ENCODE measurements around the gene PTPRN. TPM values are rescaled to one million over a fixed set of nuclear protein-coding genes. Genes with fewer than 3 reads are reported as not detected.
"Not testable (repeated sequence)": the region's sequence is repeated elsewhere in the genome, so short reads cannot be mapped to it uniquely, and the experiment has no call there.

PTPRN gene
- total and polyA plus RNA-seq, 2 donors, result 0.14 to 0.41 TPM

DNA sequence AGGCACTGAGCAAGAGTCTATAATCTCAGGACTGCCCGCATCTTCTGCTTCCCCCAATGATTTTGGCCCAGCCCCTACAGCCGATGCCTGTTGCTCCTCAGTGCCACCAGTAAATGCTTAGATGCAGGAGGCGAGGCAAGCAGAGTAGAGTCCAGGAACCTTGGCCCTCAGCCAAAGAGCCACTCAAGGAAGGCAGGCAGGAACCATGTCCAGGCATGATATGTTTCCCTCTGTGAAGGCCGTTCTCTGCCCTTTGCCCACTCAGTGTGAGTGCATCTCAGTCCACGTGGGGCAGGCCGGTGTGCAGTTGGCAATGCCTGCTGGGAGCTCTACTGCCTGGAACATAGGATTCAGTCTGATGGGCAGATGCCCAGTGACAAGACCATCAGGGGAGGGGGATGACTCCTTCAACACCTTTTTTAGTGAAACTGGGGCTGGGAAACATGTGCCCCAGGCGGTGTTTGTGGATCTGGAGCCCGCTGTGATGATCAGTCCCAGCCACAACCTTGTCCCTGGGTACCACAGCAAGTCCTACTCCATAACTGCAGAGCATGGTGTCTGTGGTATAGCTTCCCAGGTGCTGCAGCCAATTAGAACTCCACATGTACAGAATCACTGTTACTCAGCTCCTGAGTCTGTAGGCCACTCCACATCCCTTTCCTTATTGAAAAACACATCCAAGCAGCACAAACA is 39.7 kb downstream of the PTPRN start:
- H3K36me3 ChIP-seq (ENCODE audit: control insufficient read depth in 2 of 2, insufficient read depth in 2 of 2, low read length in 1 of 2), result no peaks in the 10 kb centered on the region
- WGBS, result 90% methylated on average over 8 of the region's 8 CpGs
- H3K4me1 ChIP-seq (ENCODE audit: control insufficient read depth in 2 of 2, insufficient read depth in 2 of 2, low read length in 2 of 2), result no peaks in the 10 kb centered on the region
- peaks cover 0 to 25% of the 10 kb centered on the region in 2 donors for H3K27me3 ChIP-seq (ENCODE audit: control insufficient read depth in 2 of 2, insufficient read depth in 1 of 2, low read length in 1 of 2)
- no peak overlapping the region for H3K27ac ChIP-seq (ENCODE audit: low read depth in 1 of 2, low read length in 1 of 2)
- H3K4me3 ChIP-seq (ENCODE audit: low read length in 2 of 2), result no peak overlapping the region
- DNase-seq (ENCODE audit: low read depth in 6 of 9, low spot score in 9 of 9), result no peak
- no peaks in the 10 kb centered on the region for H3K9me3 ChIP-seq (ENCODE audit: control insufficient read depth in 2 of 2, insufficient read depth in 1 of 2, low read length in 1 of 2)

DNA sequence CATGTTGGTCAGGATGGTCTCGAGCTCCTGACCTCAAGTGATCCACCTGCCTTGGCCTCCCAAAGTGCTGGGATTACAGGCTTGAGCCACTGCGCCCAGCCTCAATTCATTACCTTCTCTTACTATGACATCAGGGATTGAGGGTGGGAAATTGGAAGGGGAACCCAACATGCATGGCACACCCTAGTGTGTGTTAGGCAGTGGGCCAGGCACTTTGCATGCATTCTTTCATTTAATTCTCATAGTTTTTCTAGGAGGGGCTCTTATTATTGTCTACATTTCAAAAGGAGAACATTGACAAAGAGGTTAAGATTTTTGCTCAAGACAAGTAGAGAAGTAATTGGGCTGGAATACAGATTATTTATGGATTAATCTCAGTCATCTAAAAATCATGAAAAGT is 40.9 kb downstream of the PTPRN start:
- Histone ChIP-seq H3K4me1 (ENCODE audit: control insufficient read depth in 2 of 2, insufficient read depth in 2 of 2, low read length in 2 of 2) (no peaks in the 10 kb centered on the region), H3K4me3 (ENCODE audit: low read length in 2 of 2) (no peak overlapping the region), H3K36me3 (ENCODE audit: control insufficient read depth in 2 of 2, insufficient read depth in 2 of 2, low read length in 1 of 2) (no peaks in the 10 kb centered on the region), H3K27me3 (ENCODE audit: control insufficient read depth in 2 of 2, insufficient read depth in 1 of 2, low read length in 1 of 2) (peaks cover 0 to 14% of the 10 kb centered on the region in 2 donors), H3K9me3 (ENCODE audit: control insufficient read depth in 2 of 2, insufficient read depth in 1 of 2, low read length in 1 of 2) (no peaks in the 10 kb centered on the region), H3K27ac (ENCODE audit: low read depth in 1 of 2, low read length in 1 of 2) (no peak overlapping the region)
- 87% methylated on average over 2 of the region's 2 CpGs for WGBS
- DNase-seq (ENCODE audit: low read depth in 6 of 9, low spot score in 9 of 9), result no peak

DNA sequence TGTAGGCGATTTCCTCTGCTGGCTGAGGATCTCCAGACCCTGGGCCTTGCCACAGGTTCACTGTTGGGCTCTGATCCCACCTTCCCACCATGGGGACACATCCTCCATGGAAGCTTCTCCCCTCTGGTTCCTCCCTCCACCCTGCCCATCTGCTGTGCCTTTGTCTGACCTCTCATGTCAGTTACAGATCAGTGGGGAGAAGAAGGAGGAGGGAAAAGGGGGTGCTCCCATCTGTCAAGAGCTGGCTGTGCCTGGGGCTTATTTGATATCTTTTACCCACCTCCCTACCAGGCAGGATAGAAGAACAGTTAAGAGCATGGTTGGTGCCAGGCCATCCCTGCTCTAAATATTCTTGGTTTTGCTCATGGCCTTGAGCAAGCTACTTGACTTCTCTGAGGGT is 42.3 kb downstream of the PTPRN start:
- Histone ChIP-seq H3K27ac (ENCODE audit: low read depth in 1 of 2, low read length in 1 of 2) (no peak overlapping the region), H3K27me3 (ENCODE audit: control insufficient read depth in 2 of 2, insufficient read depth in 1 of 2, low read length in 1 of 2) (peaks cover 0 to 10% of the 10 kb centered on the region in 2 donors), H3K9me3 (ENCODE audit: control insufficient read depth in 2 of 2, insufficient read depth in 1 of 2, low read length in 1 of 2) (no peaks in the 10 kb centered on the region), H3K4me3 (ENCODE audit: low read length in 2 of 2) (no peak overlapping the region), H3K36me3 (ENCODE audit: control insufficient read depth in 2 of 2, insufficient read depth in 2 of 2, low read length in 1 of 2) (no peaks in the 10 kb centered on the region), H3K4me1 (ENCODE audit: control insufficient read depth in 2 of 2, insufficient read depth in 2 of 2, low read length in 2 of 2) (no peaks in the 10 kb centered on the region)
- DNase-seq (ENCODE audit: low read depth in 6 of 9, low spot score in 9 of 9), result no peak
- WGBS, result 97% methylated on average over 1 of the region's 1 CpG

DNA sequence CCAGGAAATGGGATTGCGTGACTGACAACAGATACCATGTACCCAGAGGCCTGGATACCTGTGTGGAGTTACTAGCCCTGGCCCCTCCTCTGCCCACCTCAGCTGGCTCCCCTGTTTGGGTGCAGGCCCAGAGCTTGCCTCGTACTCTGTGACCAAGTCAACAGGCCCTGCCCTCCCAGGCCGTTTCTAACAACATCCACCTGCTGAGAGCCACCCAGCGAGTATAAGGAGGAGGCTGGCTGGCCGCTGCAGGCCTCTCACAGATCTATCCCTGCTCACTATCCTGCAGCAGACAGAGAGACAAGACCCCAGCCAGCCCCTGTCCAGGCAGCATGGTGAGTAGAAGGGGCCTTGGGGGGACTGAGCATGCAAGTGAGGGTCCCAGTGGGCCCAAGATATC is 43.0 kb downstream of the PTPRN start:
- H3K27me3 ChIP-seq (ENCODE audit: control insufficient read depth in 2 of 2, insufficient read depth in 1 of 2, low read length in 1 of 2), result peaks cover 0 to 7% of the 10 kb centered on the region in 2 donors
- H3K9me3 ChIP-seq (ENCODE audit: control insufficient read depth in 2 of 2, insufficient read depth in 1 of 2, low read length in 1 of 2), result no peaks in the 10 kb centered on the region
- H3K4me1 ChIP-seq (ENCODE audit: control insufficient read depth in 2 of 2, insufficient read depth in 2 of 2, low read length in 2 of 2), result peaks cover 3% of the 10 kb centered on the region in 2 donors
- DNase-seq (ENCODE audit: low read depth in 6 of 9, low spot score in 9 of 9), result no peak
- H3K4me3 ChIP-seq (ENCODE audit: low read length in 2 of 2), result no peak overlapping the region
- no peaks in the 10 kb centered on the region for H3K36me3 ChIP-seq (ENCODE audit: control insufficient read depth in 2 of 2, insufficient read depth in 2 of 2, low read length in 1 of 2)
- WGBS, result 94% methylated on average over 5 of the region's 5 CpGs
- H3K27ac ChIP-seq (ENCODE audit: low read depth in 1 of 2, low read length in 1 of 2), result no peak overlapping the region

DNA sequence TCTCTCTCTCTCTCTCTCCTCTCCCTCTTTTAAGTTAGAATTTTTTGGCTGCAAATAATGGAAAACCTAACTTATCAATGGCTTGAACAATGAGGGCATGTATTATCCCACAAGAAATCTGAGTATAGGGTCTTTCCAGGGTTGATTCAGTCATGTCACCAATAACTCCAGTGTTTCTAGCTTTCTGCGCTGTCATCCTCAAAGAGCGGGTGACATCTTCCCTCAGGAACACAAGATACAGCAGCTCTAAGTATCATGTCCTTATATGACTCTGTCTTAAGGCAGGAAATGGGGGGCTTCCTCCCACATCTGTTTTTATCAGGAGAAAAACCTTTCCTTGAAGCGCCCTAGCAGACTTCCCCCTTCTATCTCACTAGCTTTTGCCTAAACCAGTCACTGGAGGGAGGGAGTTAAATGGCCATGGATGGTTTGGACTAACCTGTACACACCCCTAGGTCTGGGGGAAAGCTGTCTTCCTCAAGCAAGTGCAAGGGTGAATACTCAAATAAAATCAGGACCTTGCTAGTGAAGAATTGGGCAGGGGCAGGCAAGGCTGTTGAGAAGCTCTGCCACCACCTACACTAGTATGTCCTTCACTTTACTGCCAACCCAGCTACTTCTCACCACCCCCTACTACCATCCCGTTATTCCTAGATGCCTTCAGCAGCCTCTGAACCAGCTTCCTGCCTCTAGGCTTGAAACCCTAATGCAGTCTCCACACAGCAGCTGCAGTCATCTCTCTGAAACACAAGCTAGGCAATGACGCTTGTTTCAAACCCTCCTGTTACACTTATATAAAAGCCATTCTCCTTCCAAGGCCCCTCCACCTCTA is 48.0 kb downstream of the PTPRN start:
- Histone ChIP-seq H3K4me1 (ENCODE audit: control insufficient read depth in 2 of 2, insufficient read depth in 2 of 2, low read length in 2 of 2) (peaks cover 6% of the 10 kb centered on the region in 2 donors), H3K36me3 (ENCODE audit: control insufficient read depth in 2 of 2, insufficient read depth in 2 of 2, low read length in 1 of 2) (no peaks in the 10 kb centered on the region), H3K9me3 (ENCODE audit: control insufficient read depth in 2 of 2, insufficient read depth in 1 of 2, low read length in 1 of 2) (no peaks in the 10 kb centered on the region), H3K4me3 (ENCODE audit: low read length in 2 of 2) (no peak overlapping the region), H3K27ac (ENCODE audit: low read depth in 1 of 2, low read length in 1 of 2) (no peak overlapping the region), H3K27me3 (ENCODE audit: control insufficient read depth in 2 of 2, insufficient read depth in 1 of 2, low read length in 1 of 2) (peaks cover 6 to 23% of the 10 kb centered on the region in 2 donors)
- no peak for DNase-seq (ENCODE audit: low read depth in 6 of 9, low spot score in 9 of 9)
- WGBS, result 46% methylated on average over 5 of the region's 5 CpGs

DNA sequence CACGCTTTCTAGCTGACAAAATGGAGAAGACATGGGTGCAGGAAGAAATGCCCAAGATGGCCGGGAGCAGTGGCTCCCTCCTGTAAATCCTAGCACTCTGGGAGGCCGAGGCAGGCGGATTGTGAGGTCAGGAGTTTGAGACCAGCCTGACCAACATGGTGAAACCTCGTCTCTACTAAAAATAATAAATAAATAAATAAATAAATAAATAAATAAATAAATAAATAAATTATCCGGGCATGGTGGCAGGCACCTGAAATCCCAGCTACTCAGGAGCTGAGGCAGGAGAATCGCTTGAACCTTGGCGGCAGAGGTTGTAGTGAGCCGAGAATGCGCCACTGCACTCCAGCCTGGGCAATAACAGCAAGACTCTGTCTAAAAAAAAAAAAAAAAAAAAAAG is 50.3 kb downstream of the PTPRN start:
- 96% methylated on average over 10 of the region's 10 CpGs for WGBS
- peaks cover 19 to 46% of the 10 kb centered on the region in 2 donors for H3K27me3 ChIP-seq (ENCODE audit: control insufficient read depth in 2 of 2, insufficient read depth in 1 of 2, low read length in 1 of 2)
- peaks cover 10 to 18% of the 10 kb centered on the region in 2 donors for H3K4me1 ChIP-seq (ENCODE audit: control insufficient read depth in 2 of 2, insufficient read depth in 2 of 2, low read length in 2 of 2)
- not testable (repeated sequence) for H3K27ac ChIP-seq (ENCODE audit: low read depth in 1 of 2, low read length in 1 of 2); H3K36me3 ChIP-seq (ENCODE audit: control insufficient read depth in 2 of 2, insufficient read depth in 2 of 2, low read length in 1 of 2); DNase-seq (ENCODE audit: low read depth in 6 of 9, low spot score in 9 of 9); H3K4me3 ChIP-seq (ENCODE audit: low read length in 2 of 2); H3K9me3 ChIP-seq (ENCODE audit: control insufficient read depth in 2 of 2, insufficient read depth in 1 of 2, low read length in 1 of 2)

DNA sequence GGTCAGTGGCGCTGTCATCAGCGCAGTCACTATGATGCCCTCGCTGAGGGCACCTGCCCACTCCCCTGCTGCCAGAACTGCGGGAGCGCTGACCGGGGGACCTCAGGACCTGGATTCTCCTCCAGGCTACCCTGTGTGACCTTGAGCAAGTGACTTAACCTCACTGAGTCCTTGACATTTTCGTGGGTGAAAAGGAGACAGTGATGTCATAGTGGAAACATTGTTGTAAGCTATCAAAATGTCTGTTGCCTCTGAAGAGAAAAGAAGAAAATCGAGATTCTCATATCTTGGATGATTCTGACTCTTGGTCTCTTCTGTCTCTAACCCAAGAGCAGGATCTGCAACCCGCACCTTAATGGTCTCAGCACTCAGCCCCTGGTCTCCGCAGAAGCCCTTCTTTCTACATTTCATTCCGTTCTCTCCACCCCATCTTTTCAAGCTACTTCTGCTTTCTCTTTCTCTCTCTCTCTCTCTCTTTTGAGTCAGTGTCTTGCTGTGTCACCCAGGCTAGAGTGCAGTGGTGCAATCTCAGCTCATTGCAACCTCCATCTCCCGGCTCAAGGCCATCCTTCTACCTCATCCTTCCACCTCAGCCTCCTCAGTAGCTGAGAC is 54.5 kb downstream of the PTPRN start:
- Histone ChIP-seq H3K27me3 (ENCODE audit: control insufficient read depth in 2 of 2, insufficient read depth in 1 of 2, low read length in 1 of 2) (peaks cover 40 to 72% of the 10 kb centered on the region in 2 donors), H3K4me1 (ENCODE audit: control insufficient read depth in 2 of 2, insufficient read depth in 2 of 2, low read length in 2 of 2) (peaks cover 9 to 49% of the 10 kb centered on the region in 2 donors), H3K36me3 (ENCODE audit: control insufficient read depth in 2 of 2, insufficient read depth in 2 of 2, low read length in 1 of 2) (peaks cover 6 to 17% of the 10 kb centered on the region in 2 donors), H3K9me3 (ENCODE audit: control insufficient read depth in 2 of 2, insufficient read depth in 1 of 2, low read length in 1 of 2) (peaks cover 0 to 5% of the 10 kb centered on the region in 2 donors), H3K4me3 (ENCODE audit: low read length in 2 of 2) (peak overlapping the region; percentile 60 to 74), H3K27ac (ENCODE audit: low read depth in 1 of 2, low read length in 1 of 2) (peak overlapping the region; percentile 12 to 86)
- DNase-seq (ENCODE audit: low read depth in 6 of 9, low spot score in 9 of 9), result peak in 2 of 9 donors; percentile 29 to 63
- WGBS, result 6% methylated on average over 12 of the region's 12 CpGs

DNA sequence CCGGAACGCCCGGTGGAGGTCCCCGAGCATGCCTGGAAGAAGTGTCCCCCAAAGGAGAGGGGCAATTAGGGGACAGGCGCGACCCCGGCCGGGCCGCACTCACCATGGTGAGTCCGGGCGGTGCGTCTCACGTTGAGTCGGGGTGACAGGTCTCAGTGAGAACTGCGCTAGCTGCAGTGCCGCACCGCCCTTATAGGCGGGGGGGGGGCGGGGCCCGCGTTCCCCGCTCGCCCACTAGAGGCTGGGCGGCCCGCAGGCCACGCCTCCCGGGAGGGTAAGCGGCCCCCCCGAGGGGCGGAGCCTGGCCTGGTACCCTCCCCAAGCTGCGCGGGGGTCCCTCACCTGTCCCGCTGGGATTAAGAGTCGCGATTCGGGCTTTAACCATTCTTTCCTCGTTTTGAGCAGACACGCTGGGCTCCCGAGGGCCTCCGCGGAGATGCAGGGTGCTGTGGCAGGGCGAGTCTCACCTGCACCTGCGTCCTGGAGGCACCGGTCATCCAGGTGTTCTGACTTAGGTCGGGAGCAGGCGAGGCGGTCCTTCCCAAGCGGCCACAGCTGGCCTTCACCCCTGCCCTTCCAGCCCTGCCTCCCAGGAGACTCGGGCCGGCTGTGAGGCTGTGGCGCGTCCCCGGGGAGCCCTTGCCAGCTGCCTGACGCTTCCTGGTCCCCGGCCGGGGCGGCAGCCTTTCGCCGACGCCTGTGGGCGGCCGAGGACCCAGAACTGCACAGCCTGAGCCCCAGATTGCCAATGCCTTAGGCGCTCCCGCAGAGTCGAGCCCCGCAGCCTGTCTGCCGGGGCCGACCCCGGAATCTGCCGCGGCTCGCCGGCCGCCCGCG is 55.2 kb downstream of the PTPRN start, which contains the start of gene TUBA4A:
Gene TUBA4A (minus strand): TSS at position 166 of the 837 bp plus-strand sequence. CDS start 60 bp downstream, at position 106.
- under 1% methylated on average over 76 of the region's 76 CpGs for WGBS
- peak in 8 of 9 donors; percentile 66 to 92 (median 83) for DNase-seq (ENCODE audit: low read depth in 6 of 9, low spot score in 9 of 9)

More for the DNA sequence above, 55.2 kb downstream of the PTPRN start, which contains the start of gene TUBA4A:
- peak within 1 kb of the TSS; percentile 60 to 74 for H3K4me3 ChIP-seq (ENCODE audit: low read length in 2 of 2)
- H3K27ac ChIP-seq (ENCODE audit: low read depth in 1 of 2, low read length in 1 of 2), result peak within 1 kb of the TSS; percentile 12 to 86
- H3K9me3 ChIP-seq (ENCODE audit: control insufficient read depth in 2 of 2, insufficient read depth in 1 of 2, low read length in 1 of 2), result peaks cover 0 to 5% of the 10 kb centered on the region in 2 donors
- peaks cover 16 to 57% of the 10 kb centered on the region in 2 donors for H3K4me1 ChIP-seq (ENCODE audit: control insufficient read depth in 2 of 2, insufficient read depth in 2 of 2, low read length in 2 of 2)
- peaks cover 40 to 69% of the 10 kb centered on the region in 2 donors for H3K27me3 ChIP-seq (ENCODE audit: control insufficient read depth in 2 of 2, insufficient read depth in 1 of 2, low read length in 1 of 2)
- peaks cover 10 to 17% of the 10 kb centered on the region in 2 donors for H3K36me3 ChIP-seq (ENCODE audit: control insufficient read depth in 2 of 2, insufficient read depth in 2 of 2, low read length in 1 of 2)

Data from thymus (tissue), 11 donors.